OCI-M2 (cell line): Measurements from ENCODE around the gene LANCL3.

Source experiments
- DNase-seq: peaks from one replicate; lab custom pipeline; 2025; ENCODE audit not compliant: unreplicated experiment; lab: John Stamatoyannopoulos, UW

The LANCL3 gene

DNA sequence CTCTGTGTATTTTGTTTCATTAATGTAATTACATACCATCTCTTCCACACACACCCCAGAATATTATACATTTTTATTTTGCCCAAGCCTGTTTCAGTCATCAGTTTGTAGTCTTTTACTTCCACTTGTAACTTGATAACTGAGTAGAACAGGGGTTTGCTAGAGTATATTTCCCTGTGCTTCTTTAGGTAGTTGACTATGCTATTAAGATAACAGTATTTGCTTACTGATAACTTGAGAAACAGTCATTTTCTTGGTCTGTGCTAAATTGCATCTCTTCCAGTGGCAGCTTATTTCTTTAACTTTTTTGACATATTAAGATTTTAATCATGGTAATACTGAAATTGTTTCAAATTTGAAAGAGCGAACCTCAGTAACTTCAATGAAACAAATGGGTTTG is 107.1 kb downstream of the LANCL3 start:
- no peak for DNase-seq

DNA sequence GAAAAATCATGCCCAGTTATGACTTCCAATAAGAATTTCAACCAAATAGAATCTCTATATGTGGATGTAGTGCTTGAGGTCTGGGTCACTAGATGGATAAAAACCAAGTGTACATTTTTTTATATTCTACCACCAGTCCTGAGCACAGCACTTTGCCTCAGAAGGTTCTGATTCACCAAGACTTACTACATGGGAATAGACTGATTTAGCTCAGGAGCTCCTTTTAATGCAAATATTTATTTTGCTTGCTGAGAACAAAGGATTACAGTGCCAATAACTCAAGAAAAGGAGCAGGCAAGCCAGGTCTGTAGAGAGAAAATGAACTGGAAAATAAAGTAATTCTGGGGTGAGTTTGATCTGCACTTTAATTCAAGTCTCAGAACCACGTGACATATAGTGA is 107.8 kb downstream of the LANCL3 start:
- no peak for DNase-seq

DNA sequence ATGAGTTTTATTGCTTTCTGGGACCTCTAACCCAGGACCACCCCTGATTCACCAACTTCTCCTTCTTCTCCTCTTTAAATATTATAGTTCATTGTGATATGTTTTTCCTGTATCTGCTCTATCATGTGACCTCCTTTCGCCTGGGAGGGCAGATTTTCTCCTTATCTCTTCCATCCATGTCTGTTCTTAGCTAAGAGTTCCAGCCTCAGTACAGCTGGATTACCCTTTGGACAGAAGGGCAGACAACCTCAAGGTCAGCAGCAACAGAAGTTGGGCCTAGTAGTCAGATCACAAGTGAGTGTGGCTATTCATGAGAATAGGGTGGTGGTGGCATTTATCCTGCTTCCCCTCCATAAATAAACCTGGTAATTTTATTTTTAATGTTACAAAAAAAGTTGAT is 108.4 kb downstream of the LANCL3 start:
- DNase-seq: peak; percentile 34

DNA sequence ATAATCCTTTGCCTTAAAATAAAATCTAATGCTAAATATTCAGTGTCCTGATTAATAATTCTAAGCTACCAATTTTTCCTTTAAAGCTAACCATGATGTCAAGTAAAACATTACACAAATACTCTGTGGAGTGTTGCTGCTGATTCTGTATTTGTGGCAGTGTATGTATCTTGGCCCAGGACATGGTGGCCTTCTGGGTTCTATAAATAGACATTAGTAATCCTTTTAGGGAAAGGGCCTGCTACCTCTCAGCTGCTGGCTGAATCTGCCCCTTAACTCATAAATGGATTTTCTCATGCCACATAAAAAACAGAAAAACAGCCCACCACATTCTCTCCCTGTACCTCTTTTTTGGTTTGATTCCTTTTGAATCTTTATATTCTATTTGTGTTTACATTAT is 113.0 kb downstream of the LANCL3 start:
- no peak for DNase-seq

DNA sequence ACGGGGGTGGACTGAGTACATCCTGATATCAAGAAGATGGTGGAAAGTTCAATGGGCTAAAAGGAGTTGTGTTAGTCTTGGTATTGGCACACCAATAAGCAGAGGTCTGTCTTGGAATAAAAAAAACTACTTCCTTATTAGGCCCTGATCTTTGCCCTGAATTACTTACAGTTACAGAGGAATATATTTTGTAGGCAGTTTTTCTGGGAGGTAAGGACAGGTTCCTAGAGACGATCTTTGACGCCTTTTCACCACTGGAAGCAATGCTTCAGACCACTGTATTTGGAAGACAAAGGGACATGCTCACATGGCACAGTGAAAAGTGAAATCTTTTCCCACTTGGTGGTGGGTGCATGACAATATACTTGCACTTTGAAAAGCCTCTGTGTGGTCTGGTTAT is 113.5 kb downstream of the LANCL3 start:
- DNase-seq: no peak

DNA sequence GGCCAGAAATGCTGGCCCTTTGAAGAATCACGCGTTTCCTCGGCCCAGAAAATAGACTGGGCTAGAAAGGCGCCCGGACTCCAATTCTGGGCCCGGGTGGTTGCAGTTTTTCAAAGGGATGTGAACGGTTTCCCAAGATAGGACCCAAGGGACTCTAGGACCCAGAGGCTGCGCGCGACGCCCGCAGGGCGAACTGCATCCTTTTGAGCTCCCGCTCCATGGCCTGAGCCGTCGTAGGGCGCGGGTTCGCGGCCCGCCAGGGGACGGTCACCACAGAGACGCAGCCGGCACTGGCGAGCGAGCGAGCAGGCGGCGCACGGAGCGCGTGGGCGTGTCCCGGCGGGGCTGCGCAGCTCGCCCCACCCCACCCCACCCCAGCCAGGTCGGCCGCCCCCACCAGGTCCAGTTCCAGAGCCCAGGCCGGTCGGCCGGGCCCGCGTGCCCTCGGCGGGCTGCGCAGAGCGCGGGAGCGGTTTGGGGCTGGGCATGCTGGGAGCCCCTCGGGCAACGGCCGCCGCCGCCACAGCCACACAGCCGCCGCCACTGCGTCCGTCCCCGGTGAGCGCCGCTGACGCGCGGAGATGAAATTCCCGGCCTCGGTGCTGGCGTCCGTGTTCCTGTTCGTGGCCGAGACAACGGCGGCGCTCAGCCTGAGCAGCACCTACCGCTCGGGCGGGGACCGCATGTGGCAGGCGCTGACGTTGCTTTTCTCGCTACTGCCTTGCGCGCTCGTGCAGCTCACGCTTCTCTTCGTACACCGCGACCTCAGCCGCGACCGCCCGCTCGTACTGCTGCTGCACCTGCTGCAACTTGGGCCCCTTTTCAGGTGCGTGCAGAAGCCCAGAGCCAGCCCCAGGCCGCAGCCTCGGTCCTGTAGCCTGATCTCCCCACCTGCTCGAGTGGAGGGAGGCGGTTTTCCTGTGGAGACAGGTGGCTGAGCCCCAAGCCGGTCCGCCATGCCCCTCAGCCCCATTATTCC is 114.2 kb downstream of the LANCL3 start, which contains the start of gene XK:
Gene XK, plus strand, starts transcription at position 411 of the 979 bp plus-strand sequence. Its CDS starts 171 bp downstream, at position 582.
- peak; percentile 54 for DNase-seq

DNA sequence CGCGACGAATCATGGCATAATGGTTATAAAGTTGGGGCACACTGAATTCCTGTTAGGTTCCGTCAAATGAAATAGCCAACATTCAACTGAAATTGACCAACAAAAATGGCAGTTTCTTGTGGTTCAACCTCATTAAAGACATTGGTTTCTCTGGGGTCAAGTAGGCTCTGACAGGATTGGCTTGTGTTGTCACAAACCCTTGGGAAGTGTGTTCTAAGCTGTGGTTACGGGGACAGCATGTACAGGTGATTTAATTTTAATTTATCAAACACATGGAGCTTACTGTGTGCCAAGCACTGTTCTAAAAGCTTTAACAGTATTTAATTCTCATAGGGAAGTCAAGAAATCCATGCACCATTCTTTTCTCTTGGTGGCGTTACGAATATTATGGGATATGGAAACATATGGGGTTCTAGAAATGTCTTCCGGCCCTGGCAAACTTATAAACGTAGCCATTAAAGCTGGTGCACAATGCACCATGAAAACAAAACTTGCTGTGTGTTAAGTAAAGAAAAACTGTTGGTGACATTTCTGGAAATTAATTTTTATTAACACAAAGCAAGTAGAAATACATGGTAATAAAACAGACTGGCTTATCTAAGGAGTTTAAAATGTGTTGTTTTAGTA is 115.0 kb downstream of the LANCL3 start:
- no peak for DNase-seq

DNA sequence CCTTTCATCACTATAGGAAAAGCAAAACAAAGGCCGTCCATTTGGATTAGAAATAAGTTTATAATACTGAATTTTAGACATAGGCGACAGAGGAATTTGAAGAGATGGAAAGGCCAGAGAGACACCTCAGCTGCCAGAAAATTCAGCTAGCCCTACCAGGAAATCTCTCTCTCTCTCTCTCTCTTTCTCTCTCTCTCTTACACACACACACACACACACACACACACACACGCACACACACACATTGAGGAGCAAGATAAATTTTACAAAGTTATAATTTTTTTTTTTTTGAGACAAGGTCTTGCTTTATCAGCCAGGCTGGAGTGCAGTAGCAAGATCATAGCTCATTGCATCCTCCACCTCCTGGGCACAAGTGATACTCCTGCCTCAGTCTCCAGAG is 115.5 kb downstream of the LANCL3 start:
- DNase-seq: no peak

DNA sequence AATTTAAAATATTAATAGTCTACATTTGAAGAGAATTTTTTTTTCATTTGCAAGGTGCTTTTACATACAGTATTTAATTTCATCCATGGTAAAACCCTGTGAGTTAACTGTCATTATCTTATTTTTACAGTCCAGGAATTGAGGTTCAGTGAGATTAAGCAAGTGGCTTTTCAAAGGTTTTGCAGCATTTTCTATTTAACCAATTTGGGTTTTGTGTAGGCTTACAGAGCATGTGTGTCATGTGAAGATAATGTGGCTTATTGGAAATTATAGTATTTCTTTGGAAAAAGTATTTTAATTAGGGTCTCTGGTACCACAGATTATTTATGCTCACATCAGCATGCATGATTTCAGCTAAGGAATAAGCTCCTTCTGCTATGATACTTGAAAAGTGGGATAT is 118.7 kb downstream of the LANCL3 start:
- DNase-seq: no peak

DNA sequence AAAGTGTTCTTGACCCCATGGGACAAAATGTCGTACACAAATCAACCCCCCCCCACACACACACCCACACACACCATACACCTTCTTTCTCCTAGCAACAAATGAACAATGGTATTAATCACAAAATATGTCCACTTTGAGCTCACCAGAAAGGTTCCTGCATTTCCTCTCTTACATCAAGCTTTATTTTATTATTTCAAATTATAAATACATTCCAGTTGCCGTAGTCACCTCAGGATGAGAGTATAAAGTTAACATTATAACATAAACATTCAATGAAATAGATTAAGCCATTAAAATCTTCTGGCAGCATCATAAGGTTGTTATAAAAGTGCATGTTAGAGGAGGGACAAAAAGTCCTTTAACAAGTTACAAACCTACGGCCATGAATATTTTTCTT is 121.5 kb downstream of the LANCL3 start:
- DNase-seq: no peak

DNA sequence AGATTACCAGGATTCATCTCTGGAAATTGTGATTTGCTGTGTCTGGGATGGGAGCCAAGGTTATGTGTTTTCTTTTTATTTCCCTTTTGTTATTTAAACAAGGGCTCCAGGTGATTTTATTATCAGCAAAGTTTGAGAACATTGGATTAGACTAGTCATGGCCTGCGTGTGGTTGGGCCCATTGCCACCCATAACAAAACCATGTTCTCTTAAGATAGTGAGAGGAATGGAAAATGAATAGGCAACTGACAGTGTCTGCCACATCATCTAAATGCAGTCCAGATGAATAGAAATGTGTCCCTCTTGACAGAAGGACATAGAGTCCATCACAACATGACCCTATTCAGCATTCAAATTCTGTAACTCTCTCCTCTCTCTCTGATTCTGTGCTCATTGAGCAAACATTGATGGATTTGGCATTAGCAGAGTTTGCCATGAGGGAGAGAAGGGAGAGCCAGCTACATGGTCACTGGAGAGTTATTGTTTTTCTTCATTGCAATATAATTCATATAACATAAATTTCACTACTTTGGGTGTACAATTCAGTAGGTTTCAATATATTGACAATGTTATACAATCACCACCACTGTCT is 125.8 kb downstream of the LANCL3 start:
- no peak for DNase-seq

DNA sequence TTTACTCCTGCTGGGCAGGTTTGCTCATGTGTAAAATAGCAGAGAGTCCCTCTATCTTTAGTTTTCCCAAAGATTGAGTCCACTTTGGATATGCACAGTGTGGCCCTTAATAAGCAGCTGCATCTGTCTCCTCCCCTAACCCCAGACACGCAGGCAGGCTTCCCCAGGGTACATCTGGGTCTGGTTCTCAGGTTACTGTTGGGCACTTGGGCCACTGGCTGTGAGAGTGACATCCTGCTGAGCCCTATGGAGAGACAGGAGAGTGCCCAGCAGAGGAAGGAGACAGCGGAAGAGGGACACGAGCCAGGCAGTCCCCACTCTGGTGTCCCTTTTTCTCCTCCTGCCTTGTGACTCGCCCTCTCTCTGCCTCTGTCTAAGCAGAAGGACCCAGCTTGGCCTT is 130.1 kb downstream of the LANCL3 start:
- DNase-seq: no peak

DNA sequence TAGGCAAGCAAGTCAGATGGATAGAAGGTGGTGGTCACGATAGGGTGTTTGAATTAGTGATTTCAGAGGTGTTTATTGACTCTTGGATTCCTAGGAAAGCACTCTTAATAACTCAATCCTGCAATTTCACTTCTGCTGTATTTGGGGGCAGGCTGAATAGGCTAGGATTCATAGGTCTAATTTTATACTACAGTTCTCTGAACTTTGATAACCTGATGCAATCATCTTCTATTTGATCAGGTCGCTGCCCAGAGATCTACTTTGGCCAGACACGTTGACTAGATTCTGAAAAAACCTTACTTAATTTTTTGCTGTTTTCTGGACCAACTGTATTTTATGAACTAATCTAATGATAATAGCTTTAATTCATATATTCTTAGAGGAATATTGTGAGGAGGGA is 140.5 kb downstream of the LANCL3 start:
- DNase-seq: no peak

DNA sequence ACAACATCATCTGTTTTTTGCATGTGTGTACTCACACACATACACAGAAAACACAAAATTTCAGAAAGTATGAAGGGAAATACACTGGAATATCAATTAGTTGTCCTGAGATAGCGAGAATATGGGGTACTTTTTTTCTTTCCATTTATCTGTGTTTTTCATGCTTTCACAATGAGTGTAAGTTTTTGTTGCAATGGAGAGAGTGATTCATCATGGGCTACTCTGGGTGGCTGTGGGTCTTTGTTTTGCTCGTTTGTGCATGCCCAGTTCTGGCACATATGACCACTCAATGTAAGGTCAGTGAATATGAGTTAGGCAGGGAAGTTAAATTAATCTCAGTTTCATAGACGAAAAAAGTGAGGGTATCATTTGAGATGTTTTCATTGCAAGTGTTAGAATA is 141.0 kb downstream of the LANCL3 start:
- DNase-seq: no peak

DNA sequence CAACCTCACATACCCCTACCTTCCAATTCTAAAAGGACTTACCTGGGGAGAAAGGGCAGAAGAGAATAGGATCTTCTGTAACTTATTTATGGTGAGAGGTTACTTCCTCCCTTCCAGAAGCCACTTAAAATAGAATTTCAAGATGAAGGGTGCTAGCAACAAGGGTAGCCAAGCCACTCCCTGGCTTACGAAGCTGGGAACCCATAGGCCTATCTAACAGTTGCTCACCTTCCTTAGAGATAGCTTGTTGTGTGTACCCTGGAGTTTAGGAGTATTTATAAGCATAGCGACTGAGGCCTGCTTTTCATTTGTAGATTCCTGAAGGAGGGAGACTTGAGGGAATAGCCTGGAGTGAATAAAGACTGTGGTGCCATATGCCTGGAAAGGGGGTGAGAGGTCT is 143.0 kb downstream of the LANCL3 start:
- no peak for DNase-seq

DNA sequence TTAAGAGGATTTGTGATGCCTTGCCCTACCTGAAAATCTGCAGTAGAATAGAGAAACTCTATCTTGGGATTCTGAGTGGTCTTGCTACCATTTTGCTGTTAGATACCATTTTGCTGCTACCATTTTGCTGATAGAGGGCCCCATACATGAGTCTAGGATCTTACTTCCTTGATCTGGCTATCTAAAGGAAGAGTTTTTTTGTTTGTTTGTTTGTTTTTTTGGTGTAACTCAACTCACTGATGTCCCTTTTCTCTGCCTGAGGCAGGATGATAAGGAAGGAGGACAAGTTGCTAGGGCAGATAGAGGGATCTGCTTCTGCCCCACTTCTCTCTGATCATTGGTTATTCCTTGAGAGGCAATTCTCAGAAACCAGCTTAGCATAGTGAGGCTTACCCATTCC is 145.1 kb downstream of the LANCL3 start:
- no peak for DNase-seq

DNA sequence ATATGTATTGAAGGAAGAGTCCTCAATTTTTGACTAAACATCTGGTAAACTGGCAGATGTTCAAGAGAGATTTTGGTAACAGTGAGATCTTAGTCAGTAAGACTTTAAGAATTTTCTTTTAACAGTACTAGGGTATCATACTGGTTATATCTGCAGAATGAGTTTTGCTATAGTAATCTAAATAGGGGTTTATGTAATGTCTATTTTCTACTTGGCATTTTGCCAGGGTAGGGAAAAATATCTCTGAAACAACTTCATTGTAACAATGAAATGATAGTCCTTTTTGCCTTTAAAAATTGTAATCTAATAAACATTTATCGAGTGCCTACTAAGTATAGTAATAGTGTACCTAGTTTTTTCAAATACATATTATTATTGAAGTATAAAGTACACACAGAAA is 146.2 kb downstream of the LANCL3 start:
- no peak for DNase-seq

DNA sequence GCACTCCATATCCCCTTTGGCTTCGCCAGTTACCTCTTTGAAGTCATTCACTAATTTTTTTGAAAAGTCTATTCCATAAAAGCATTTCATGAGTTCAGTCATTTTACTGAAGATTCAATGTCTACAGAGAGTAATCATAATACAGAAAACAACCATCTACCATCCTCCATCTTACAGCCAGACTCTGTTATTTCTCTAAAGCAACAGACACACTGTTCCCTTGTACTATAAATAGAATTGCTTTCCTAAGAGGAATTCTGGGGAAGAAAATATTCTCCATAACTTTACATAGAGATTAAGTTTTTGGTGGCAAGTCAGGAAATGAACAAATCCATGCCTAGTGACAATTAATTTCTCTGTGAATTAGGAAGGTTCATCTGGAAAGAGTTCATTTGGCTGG is 151.1 kb downstream of the LANCL3 start:
- no peak for DNase-seq

DNA sequence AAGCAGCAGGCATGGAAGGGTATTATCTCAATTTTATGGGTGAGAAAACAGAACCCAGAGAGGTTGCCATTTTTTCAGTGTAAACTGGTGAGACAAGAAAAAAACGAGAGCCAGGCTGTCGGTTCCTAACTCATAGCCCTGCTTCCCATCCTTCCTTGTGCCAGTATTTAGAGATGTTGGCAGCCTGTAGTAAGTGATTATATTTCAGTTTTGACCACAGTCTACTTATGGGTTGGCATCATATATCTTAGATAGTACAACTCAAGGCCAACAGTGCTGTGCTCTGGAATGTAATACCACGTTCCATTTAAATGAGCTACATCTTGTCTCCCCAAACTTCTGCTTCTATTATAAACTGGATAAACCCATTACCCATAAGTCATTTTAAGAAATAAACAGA is 154.9 kb downstream of the LANCL3 start:
- DNase-seq: no peak
